BE2C (cell line): ENCODE measurements around the gene LENG1.

Experiments used
- DNase-seq: peaks from one replicate; pipeline ENCODE4 v3.0.0-alpha.2; 2020
- H3K27me3 ChIP-seq: fragments of 250-450 bp; sonication (Bioruptor Pico); 2 replicates; pipeline ENCODE4 v1.5.1; 2020; ENCODE audit warnings: mild to moderate bottlenecking
- H3K36me3 ChIP-seq: fragments of 250-450 bp; sonication (Bioruptor Pico); 2 replicates; pipeline ENCODE4 v1.5.1; 2020; ENCODE audit warnings: mild to moderate bottlenecking
- H3K4me1 ChIP-seq: fragments of 250-450 bp; sonication (Bioruptor Pico); 2 replicates; pipeline ENCODE4 v1.5.1; 2020
- H3K4me3 ChIP-seq: 2 replicates; pipeline ENCODE4 v1.5.1; 2011; ENCODE audit warnings: low read depth, low read length
- H3K9me3 ChIP-seq: fragments of 250-450 bp; sonication (Bioruptor Pico); 2 replicates; pipeline ENCODE4 v1.5.1; 2020
- TF ChIP-seq, protein P1 (sequence below): IDR thresholded peaks from 2 replicates; pipeline ENCODE4 v1.5.1; 2012; ENCODE audit warnings: mild to moderate bottlenecking, low read depth, low read length

Gene LENG1

DNA sequence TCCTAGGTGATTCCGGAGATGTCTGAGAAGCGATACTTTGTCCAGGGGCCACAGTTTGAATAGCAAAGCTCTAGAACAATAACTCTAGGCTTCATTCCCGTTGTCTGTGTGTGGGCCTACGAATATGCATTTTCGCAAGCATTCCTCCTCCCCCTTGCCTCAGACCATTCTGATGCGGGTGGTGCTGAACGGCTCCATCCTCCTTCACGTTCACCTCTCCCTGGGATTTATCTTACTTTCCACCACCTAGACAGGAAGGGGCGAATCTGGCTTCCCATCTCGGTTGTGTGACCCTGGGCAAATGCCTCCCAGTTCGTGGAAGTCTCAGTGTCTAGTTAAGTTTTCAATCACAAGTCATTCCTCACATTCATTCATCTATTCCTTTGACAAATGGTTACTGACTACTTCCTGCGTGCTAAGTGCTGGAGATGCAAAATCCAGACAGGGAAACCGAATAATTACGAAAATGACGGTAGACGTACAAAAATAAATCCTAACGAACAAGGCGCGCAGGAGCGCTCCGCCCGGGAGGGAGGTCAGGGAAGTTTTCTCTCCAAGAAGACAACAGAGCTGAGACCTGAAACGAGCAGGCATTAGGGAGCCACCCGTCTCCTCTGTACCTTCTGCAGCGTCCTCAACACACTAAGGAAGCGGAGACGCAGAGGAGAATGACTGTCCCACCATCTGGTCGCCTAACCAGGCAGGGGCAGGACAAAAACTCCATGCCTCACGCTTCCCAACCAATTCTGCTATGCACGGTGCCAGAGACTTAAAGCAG lies 23.2 kb downstream of the LENG1 start:
- no peak for DNase-seq
- Histone ChIP-seq H3K27me3 (no peaks in the 10 kb centered on the region), H3K4me1 (no peaks in the 10 kb centered on the region), H3K9me3 (no peaks in the 10 kb centered on the region), H3K4me3 (peak overlapping the region; percentile 60), H3K36me3 (peaks cover 10% of the 10 kb centered on the region)
- TF ChIP-seq, protein P1, sequence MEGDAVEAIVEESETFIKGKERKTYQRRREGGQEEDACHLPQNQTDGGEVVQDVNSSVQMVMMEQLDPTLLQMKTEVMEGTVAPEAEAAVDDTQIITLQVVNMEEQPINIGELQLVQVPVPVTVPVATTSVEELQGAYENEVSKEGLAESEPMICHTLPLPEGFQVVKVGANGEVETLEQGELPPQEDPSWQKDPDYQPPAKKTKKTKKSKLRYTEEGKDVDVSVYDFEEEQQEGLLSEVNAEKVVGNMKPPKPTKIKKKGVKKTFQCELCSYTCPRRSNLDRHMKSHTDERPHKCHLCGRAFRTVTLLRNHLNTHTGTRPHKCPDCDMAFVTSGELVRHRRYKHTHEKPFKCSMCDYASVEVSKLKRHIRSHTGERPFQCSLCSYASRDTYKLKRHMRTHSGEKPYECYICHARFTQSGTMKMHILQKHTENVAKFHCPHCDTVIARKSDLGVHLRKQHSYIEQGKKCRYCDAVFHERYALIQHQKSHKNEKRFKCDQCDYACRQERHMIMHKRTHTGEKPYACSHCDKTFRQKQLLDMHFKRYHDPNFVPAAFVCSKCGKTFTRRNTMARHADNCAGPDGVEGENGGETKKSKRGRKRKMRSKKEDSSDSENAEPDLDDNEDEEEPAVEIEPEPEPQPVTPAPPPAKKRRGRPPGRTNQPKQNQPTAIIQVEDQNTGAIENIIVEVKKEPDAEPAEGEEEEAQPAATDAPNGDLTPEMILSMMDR: no peak

DNA sequence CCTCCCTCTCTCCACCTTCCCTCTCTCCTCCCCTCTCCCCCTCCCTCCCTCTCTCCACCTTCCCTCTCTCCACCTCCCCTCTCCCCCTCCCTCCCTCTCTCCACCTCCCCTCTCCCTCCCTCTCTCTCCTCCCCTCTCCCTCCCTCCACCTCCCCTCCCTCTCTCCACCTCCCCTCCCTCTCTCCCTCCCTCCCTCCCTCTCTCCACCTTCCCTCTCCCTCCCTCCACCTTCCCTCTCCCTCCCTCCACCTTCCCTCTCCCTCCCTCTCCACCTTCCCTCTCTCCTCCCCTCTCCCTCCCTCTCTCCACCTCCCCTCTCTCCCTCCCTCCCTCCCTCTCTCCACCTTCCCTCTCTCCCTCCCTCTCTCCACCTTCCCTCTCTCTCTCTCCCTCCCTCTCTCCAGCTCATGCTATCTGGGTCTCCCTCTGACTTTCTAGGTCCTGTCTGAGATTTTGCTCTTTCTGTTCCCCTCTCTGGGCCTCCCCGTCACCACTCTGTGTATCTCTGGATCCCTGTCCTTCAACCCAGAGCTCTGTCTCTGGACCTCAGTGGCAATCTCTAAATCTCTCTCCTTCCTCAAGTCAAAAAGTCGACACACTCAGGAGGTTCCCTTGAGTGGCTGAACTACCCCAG lies 25.4 kb downstream of the LENG1 start:
- H3K36me3 ChIP-seq: peaks cover 13% of the 10 kb centered on the region
- TF ChIP-seq, protein P1: no peak
- DNase-seq: no peak
- no peaks in the 10 kb centered on the region for H3K9me3 ChIP-seq
- no peaks in the 10 kb centered on the region for H3K27me3 ChIP-seq
- no peak overlapping the region for H3K4me3 ChIP-seq
- H3K4me1 ChIP-seq: no peaks in the 10 kb centered on the region

DNA sequence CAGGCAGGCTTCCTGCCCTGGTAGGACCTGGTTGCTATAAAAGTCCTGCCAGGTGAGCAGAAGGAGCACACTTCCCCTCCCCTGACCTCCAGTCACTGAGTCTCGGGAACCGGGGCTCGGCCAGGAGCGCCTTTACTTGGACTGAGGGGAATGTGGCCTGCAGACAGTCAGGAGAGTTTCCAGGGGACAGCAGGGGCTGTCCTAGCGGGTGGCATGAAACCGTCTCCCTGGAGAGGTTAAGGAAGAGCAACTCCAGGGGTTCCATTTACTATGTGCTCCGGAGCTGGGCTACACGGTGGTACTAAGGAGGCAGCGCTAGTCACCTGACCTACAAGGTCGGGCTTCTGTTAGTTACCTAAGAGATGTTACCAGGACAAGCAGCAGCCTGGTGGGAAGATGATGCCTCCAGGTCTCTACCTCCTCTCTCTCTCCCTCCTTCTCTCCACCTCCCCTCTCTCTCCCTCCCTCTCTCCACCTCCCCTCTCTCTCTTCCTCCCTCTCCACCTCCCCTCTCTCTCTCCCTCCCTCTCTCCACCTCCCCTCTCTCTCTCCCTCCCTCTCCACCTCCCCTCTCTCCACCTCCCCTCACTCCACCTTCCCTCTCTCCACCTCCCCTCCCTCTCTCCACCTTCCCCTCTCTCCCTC lies 26.1 kb downstream of the LENG1 start:
- H3K27me3 ChIP-seq: no peaks in the 10 kb centered on the region
- H3K9me3 ChIP-seq: no peaks in the 10 kb centered on the region
- TF ChIP-seq, protein P1: no peak
- no peak overlapping the region for H3K4me3 ChIP-seq
- no peaks in the 10 kb centered on the region for H3K4me1 ChIP-seq
- peaks cover 18% of the 10 kb centered on the region for H3K36me3 ChIP-seq
- peak; percentile 29 for DNase-seq

DNA sequence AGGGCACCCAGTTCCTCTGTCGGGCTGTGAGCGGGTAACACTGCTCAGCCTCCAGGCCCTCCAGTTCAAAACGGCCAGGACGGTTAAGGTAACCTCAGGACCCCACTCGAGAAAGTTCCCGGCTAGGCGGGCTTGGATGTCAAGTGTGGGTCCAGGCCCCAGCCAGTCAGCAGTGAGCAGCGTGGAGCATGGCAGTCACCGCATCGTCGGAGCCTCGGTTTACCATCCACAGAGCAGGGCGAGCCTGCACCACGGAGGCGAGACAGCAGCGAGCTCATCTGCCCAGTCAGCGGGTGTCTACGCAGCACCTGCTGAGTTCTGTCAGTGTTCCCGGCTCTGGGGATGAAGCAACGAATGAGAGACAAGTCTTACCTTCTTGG lies 29.9 kb downstream of the LENG1 start:
- Histone ChIP-seq H3K4me3 (no peak overlapping the region), H3K9me3 (no peaks in the 10 kb centered on the region), H3K27me3 (no peaks in the 10 kb centered on the region), H3K4me1 (no peaks in the 10 kb centered on the region), H3K36me3 (peaks cover 48% of the 10 kb centered on the region)
- TF ChIP-seq, protein P1: no peak
- no peak for DNase-seq

DNA sequence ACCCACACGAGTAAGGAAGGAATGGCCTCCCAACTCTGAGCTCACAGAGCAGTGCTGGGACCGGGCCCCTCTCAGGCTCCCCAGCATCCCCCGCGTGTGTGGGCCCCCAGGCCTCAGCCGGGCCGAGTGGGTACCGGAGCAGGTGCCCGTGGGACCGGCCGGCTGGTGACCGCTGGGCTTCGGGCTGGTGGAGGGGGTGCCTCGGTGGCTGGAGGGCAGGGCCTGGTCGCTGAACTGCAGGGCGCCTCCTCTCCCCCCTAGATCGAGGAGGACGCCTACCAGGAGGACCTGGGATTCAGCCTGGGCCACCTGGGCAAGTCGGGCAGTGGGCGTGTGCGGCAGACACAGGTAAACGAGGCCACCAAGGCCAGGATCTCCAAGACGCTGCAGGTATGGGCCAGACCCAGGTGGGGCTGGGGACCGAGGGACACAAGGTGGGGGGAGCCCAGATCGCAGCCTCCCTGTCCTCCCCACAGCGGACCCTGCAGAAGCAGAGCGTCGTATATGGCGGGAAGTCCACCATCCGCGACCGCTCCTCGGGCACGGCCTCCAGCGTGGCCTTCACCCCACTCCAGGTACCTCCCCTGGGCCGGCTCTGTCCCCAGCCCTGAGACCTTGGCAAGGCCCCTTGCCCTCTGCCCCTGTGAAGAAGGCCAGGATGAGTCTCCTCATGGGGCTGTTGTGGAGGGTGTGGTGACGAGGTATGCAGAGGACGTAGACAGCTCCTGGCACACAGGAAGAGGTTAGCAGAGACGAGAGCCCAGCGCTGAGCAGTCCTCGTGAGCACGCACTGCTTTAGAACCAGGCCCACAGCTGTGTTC lies 30.5 kb downstream of the LENG1 start:
- H3K4me1 ChIP-seq: no peaks in the 10 kb centered on the region
- H3K4me3 ChIP-seq: no peak overlapping the region
- H3K27me3 ChIP-seq: no peaks in the 10 kb centered on the region
- DNase-seq: no peak
- H3K36me3 ChIP-seq: peaks cover 54% of the 10 kb centered on the region
- TF ChIP-seq, protein P1: no peak
- H3K9me3 ChIP-seq: no peaks in the 10 kb centered on the region
